Nephron progenitor cell (in vitro differentiated cells): ENCODE measurements around the gene PIK3R4.
A peak's percentile ranks its signal among the peaks of the same experiment; 100 is the strongest.

ENCODE experiments used
- DNase-seq: peaks from one replicate; pipeline ENCODE4 v3.0.0; 2021
- H3K27ac Mint-ChIP-seq: 2 replicates; pipeline ENCODE4 v1.8.0; 2021; ENCODE audit warnings: mild to moderate bottlenecking, moderate library complexity, mixed read lengths
- H3K27me3 Mint-ChIP-seq: 2 replicates; pipeline ENCODE4 v1.8.0; 2021; ENCODE audit warnings: mild to moderate bottlenecking, low read depth, mixed read lengths; ENCODE audit not compliant: poor library complexity
- H3K36me3 Mint-ChIP-seq: 2 replicates; pipeline ENCODE4 v1.8.0; 2021; ENCODE audit warnings: low read depth, mixed read lengths
- H3K4me1 Mint-ChIP-seq: 2 replicates; pipeline ENCODE4 v1.8.0; 2021; ENCODE audit warnings: mixed read lengths
- H3K4me3 Mint-ChIP-seq: 2 replicates; pipeline ENCODE4 v1.8.0; 2021; ENCODE audit warnings: mild to moderate bottlenecking, moderate library complexity, mixed read lengths
- H3K9me3 Mint-ChIP-seq: 2 replicates; pipeline ENCODE4 v1.8.0; 2021; ENCODE audit warnings: mild to moderate bottlenecking, moderate library complexity, mixed read lengths
- TF ChIP-seq, protein P1 (sequence below): fragments of 200-600 bp; sonication (generic); IDR thresholded peaks from 2 replicates; pipeline ENCODE4 v1.5.0; 2021; ENCODE audit warnings: antibody characterized with exemption

Gene PIK3R4

DNA sequence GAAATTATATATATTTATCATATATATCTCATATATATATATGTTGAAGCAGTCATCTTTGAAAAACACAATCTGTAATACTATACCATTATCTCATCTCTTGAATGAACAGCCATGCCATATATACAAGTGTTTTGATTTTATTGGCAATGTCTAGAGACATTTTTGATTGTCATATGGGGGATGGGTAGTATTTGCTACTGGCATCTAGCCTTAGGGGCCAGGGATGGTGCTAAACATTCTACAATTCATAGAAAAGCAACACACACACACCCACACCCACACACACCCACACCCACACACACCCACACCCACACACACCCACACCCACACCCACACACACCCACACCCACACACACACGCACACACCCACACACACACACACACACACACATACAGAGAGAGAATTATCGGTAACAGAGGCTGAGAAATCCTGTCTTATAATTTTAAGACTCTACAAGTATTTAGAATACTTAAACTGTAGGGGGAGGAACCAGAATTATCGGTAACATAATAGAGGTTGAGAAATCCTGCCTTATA lies 11.1 kb upstream of the PIK3R4 start:
- Mint-ChIP-seq H3K4me1 (peaks cover 44% of the 10 kb centered on the region), H3K36me3 (no peaks in the 10 kb centered on the region), H3K9me3 (no peaks in the 10 kb centered on the region), H3K27ac (no peak overlapping the region), H3K4me3 (no peak overlapping the region), H3K27me3 (peaks cover 4% of the 10 kb centered on the region)
- no peak for DNase-seq
- TF ChIP-seq, protein P1, sequence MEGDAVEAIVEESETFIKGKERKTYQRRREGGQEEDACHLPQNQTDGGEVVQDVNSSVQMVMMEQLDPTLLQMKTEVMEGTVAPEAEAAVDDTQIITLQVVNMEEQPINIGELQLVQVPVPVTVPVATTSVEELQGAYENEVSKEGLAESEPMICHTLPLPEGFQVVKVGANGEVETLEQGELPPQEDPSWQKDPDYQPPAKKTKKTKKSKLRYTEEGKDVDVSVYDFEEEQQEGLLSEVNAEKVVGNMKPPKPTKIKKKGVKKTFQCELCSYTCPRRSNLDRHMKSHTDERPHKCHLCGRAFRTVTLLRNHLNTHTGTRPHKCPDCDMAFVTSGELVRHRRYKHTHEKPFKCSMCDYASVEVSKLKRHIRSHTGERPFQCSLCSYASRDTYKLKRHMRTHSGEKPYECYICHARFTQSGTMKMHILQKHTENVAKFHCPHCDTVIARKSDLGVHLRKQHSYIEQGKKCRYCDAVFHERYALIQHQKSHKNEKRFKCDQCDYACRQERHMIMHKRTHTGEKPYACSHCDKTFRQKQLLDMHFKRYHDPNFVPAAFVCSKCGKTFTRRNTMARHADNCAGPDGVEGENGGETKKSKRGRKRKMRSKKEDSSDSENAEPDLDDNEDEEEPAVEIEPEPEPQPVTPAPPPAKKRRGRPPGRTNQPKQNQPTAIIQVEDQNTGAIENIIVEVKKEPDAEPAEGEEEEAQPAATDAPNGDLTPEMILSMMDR: no peak

DNA sequence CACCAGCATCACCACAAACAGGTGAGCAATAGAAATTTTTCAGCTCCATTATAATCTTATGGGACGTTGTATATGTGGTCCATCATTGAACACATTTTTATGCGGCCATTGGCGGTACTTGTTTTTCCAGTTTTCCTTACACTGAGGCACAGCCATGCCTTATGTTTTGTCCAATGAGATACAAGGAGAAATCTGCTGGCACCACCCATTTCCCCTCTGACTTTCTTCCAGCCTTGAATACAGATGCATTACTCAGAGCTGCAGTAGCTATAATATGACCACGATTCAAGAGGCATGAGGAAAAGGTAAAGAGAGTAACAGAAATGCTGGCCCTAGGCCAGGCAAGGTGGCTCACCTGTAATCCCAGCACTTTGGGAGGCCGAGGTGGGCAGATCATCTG lies 9.0 kb upstream of the PIK3R4 start:
- peaks cover 4% of the 10 kb centered on the region for H3K27me3 Mint-ChIP-seq
- TF ChIP-seq, protein P1: no peak

DNA sequence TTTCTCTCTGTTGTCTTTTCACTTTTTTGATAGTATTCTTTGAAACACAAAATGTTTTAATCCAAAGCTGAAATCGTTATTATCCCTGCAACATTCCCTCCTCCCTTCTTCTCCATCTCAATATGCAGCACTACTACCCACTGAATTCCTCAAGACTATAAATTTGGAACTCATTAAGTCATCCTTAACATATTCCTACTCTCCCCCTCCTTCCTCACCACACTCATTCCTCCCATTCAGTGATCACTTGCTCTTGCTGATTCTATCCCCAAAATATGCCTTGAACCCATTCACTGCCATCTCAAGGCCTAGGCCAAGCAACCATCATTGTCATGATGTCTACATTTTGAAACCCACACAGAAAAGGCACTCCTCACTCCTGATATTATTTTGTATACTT lies 2.4 kb upstream of the PIK3R4 start:
- Mint-ChIP-seq H3K4me3 (no peak overlapping the region), H3K27me3 (peaks cover 6% of the 10 kb centered on the region), H3K36me3 (peaks cover 4% of the 10 kb centered on the region)

More for the DNA sequence above, 9.0 kb upstream of the PIK3R4 start:
- H3K4me3 Mint-ChIP-seq: no peak overlapping the region
- no peak overlapping the region for H3K27ac Mint-ChIP-seq
- H3K4me1 Mint-ChIP-seq: peaks cover 35% of the 10 kb centered on the region
- H3K36me3 Mint-ChIP-seq: no peaks in the 10 kb centered on the region
- no peak for DNase-seq
- H3K9me3 Mint-ChIP-seq: no peaks in the 10 kb centered on the region

DNA sequence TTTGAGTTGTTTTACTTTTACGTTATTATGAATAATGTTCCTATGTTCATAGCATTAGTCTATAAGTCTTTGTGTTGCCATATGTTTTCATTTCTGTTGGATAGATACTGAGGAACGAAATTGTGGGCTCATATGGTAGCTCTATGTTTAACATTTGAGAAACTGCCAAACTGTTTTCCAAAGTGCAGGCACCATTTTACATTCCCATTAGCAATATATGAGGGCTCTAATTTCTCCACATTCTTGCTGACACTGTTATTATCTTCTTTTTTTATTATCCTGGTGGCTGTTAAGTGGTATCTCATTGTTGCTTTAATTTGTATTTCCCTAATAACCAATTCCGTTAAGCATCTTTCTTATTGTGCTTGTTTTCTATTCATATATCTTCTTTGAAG lies 1.8 kb upstream of the PIK3R4 start:
- Mint-ChIP-seq H3K27ac (peak overlapping the region; percentile 15), H3K4me3 (no peak overlapping the region)

More for the DNA sequence above, 2.4 kb upstream of the PIK3R4 start:
- no peak for DNase-seq
- H3K4me1 Mint-ChIP-seq: peaks cover 32% of the 10 kb centered on the region
- no peaks in the 10 kb centered on the region for H3K9me3 Mint-ChIP-seq
- TF ChIP-seq, protein P1: no peak
- H3K27ac Mint-ChIP-seq: no peak overlapping the region

DNA sequence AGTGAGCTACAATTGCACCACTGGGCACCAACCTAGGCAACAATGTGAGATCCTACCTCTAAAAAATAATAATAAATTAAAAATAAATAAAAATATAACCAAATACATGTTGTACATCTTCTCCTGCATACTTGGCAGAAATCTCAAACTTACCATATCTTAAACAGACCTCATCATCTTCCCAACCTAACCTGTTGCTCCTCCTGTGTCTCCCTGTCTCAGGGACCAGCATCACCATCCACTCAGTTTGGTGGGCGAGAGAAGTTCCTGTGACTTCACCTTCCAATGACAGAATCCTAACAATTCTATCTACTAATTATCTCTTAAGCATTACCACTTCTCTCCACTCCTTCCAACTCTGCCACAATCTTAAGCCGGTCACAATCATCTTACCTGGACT lies 3.3 kb downstream of the PIK3R4 start:
- H3K4me1 Mint-ChIP-seq: peaks cover 52% of the 10 kb centered on the region
- TF ChIP-seq, protein P1: no peak
- H3K4me3 Mint-ChIP-seq: peak overlapping the region; percentile 66
- no peak for DNase-seq
- peaks cover 6% of the 10 kb centered on the region for H3K27me3 Mint-ChIP-seq
- no peak overlapping the region for H3K27ac Mint-ChIP-seq
- H3K9me3 Mint-ChIP-seq: peaks cover 19% of the 10 kb centered on the region
- H3K36me3 Mint-ChIP-seq: peaks cover 60% of the 10 kb centered on the region

More for the DNA sequence above, 1.8 kb upstream of the PIK3R4 start:
- Mint-ChIP-seq H3K4me1 (peaks cover 36% of the 10 kb centered on the region), H3K9me3 (no peaks in the 10 kb centered on the region), H3K36me3 (peaks cover 9% of the 10 kb centered on the region), H3K27me3 (peaks cover 6% of the 10 kb centered on the region)
- TF ChIP-seq, protein P1: no peak
- no peak for DNase-seq

DNA sequence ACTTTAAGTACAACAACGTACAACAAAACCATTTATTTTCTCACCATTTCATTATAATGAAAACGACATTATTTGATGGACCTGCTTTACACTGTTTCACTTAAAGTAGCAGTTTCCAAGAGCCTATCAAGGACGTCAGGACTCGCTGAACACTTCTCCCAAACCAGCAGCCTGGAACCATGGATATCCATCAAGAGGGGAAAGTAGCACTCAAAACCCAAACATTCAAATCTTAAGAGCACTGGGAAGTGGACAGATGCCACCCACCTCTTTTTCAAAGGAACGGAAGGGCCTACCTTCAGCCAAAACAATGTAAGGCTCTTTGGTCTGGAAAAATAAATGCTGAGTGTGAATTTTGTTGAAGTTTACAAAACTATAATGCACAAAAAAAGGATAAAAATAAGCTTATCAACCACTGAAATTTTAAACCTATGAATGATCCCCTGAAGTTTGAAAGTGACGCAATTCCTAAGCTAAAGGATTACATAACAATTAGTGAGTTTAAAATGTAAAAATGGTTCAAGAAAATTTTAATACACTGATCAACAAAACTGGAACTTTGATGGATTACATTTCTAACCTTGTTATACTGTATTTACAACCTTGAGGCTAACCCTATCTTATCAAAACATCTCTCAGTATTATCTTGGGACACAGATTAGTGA lies 4.6 kb downstream of the PIK3R4 start:
- Mint-ChIP-seq H3K4me1 (peaks cover 52% of the 10 kb centered on the region), H3K36me3 (peaks cover 73% of the 10 kb centered on the region), H3K27ac (no peak overlapping the region), H3K4me3 (peak overlapping the region; percentile 52), H3K27me3 (peaks cover 6% of the 10 kb centered on the region), H3K9me3 (peaks cover 23% of the 10 kb centered on the region)
- TF ChIP-seq, protein P1: no peak
- no peak for DNase-seq
